22Rv1 (cell line): ENCODE data around the gene TANGO2.

Experiments
- ZFX ChIP-seq: fragments of 450-650 bp; IDR thresholded peaks from 2 replicates; pipeline ENCODE4 v1.6.1; 2017; ENCODE audit warnings: antibody characterized with exemption, borderline replicate concordance
- TF ChIP-seq, protein P1 (sequence below): fragments of 450-650 bp; IDR thresholded peaks from 2 replicates; pipeline ENCODE4 v1.5.1; 2017; ENCODE audit warnings: mild to moderate bottlenecking

DNA sequence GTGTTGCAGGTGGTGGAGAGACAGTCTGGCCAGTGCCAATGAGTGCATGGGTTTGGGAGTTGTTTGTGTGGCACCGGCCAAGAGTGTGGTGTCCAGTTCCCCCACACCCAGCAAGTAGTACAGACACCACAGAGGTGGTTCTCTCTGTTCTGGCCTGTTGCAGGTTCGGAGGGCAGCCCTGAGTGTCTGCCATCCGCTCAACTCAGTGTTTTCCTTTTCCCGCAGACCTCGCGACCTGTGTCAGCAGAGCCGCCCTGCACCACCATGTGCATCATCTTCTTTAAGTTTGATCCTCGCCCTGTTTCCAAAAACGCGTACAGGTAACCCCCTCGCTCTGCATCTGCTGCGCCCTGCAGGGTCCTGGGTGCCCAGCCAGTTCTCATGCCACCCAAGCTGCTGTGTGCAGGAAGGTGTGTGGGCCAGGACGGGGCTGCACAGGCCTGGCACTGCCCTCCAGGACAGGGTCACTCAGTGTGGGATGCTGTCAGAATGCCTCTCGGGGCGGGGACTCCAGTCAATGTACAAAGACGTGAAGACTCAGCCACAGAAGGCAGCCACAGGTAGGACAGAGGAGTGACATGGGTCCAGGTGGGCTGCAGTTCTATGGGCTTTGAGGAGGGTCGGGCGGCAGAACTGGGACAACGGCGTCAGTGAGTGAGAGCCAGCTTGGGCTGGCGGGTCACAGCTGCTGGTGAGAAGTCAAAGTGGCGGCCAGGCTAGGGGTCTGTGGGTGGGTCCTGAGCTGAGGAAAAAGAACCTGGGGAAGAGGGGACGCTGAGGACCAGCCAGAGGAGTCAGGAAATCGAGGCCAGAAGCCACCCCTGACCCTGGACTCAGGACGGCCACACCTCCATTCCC is 15.9 kb downstream of the TANGO2 start:
- TF ChIP-seq, protein P1, sequence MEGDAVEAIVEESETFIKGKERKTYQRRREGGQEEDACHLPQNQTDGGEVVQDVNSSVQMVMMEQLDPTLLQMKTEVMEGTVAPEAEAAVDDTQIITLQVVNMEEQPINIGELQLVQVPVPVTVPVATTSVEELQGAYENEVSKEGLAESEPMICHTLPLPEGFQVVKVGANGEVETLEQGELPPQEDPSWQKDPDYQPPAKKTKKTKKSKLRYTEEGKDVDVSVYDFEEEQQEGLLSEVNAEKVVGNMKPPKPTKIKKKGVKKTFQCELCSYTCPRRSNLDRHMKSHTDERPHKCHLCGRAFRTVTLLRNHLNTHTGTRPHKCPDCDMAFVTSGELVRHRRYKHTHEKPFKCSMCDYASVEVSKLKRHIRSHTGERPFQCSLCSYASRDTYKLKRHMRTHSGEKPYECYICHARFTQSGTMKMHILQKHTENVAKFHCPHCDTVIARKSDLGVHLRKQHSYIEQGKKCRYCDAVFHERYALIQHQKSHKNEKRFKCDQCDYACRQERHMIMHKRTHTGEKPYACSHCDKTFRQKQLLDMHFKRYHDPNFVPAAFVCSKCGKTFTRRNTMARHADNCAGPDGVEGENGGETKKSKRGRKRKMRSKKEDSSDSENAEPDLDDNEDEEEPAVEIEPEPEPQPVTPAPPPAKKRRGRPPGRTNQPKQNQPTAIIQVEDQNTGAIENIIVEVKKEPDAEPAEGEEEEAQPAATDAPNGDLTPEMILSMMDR: no peak
- TF ChIP-seq ZFX: no peak
